Stimulated activated CD4-positive, alpha-beta T cell treated with anti-CD3 and anti-CD28 coated beads, Interleukin-2, amount 100 ng/mL, for 48 hours (primary cell): Measurements from ENCODE around the gene DNAH6.

Experiments used
- DNase-seq, 2 donors: peaks; one replicate each; pipeline ENCODE4 v3.0.0-alpha.2; 2020

The DNAH6 gene

GRCh38 chr2:84808279-84808678 lies 292.0 kb downstream of the DNAH6 start:
- DNase-seq: no peak

DNA sequence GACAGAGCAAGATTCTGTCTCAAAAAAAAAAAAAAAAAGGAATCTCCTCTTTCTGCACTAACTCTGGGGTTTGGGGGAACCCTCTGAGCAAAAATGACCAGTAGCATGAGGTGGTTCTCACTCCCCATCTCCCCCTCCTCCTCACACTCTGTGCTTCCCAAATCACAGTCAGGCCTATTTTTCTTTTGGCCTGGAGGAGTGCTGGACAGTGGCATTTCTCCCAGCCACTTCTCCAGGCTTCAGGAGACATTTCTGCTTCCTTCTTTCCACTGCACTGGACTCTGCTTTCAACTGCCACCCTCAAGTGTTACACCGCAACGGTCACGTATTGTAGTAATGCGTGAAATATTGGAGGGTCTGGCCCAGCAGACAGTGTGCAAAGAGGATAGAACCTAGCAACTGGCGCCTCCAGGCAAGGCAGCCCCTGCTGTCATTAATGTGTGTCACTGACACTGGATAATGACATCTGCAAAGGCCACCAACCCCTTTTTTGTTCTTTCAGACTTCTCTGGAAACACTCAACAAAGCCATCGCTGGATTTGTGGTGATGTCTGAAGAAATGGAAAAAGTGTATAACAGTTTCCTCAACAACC lies 295.6 kb downstream of the DNAH6 start:
- no peak for DNase-seq

GRCh38 chr2:84815146-84815545 lies 298.8 kb downstream of the DNAH6 start:
- DNase-seq: no peak

- no peak for DNase-seq
These were observed 300.2 kb downstream of the DNAH6 start for GRCh38 chr2:84816426-84817026.

DNA sequence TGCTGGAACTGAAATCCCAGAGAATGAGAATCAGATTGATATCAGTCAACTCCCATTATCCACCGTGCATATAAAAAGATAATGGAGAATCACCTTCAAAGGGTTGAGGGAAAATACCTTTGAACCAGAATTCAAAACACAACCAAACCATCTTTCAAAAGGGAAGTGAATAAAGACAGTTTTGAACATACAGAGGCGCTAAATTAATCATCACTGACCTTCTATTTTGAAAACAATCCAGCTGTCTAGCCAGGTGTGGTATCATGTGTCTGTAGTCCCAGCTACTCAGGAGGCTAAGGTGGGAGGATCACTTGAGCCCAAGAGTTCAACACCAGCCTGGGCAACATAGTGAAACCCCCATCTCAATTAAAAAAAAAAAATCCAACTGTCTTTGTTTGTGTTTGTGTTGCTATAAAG lies 300.9 kb downstream of the DNAH6 start:
- no peak for DNase-seq

DNA sequence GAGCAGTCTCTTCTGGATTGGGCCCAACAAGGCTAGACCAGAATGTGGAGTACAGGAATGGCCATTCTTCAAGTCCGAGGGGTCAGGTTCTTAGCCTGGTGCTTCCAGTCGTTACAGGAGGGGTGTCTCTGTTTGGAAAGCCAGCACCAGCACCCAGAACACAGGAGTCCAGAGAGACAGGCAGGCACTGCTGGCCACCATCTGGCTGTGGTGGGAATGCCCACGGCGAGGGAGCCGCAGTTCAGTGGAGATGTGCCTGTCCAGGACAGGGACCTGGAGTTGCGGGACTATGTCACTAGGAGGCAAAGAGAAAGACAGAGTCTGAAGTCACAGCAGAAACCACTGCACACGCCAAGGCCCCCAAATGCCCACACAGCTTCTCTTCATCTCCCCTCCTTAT lies 305.5 kb downstream of the DNAH6 start:
- DNase-seq: no peak

DNA sequence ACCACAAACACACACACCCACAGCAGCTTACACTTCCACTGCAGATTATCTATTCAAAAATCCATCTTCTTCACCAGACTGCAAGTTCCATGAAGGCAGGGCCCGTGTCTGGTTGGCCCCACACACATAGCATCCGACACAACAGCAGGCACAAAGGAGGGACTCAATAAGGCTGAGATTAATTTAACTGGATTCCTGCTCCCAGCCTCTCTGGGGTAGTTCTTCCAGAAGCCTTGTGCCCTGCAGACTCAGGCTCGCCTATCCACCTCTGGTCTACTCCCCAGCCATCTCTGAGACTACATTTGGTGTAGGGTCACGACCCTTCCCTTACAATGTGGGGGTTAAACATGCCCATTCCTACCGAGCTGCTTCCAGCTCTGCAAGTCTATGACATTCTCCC lies 306.9 kb downstream of the DNAH6 start:
- no peak for DNase-seq

DNA sequence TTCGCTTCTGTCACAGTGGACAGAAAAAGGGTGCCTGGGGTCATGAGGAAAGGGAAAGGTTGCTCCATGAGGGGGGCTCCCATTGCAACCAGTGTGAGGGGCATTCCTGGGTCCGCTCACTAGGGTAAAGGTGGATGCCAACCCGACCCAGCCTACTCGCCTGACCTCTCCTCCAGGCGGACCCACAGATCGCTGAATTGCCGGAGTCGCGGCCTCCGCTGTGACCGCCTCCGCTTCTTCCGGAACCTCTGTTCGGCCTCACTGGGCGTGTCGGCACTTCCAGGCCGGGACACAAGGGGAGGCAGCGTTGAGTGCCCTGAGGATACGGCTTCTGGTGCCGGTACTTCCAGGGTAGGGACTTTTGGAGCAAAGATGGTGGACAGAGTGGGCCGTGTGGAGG lies 307.5 kb downstream of the DNAH6 start:
- DNase-seq: no peak

DNA sequence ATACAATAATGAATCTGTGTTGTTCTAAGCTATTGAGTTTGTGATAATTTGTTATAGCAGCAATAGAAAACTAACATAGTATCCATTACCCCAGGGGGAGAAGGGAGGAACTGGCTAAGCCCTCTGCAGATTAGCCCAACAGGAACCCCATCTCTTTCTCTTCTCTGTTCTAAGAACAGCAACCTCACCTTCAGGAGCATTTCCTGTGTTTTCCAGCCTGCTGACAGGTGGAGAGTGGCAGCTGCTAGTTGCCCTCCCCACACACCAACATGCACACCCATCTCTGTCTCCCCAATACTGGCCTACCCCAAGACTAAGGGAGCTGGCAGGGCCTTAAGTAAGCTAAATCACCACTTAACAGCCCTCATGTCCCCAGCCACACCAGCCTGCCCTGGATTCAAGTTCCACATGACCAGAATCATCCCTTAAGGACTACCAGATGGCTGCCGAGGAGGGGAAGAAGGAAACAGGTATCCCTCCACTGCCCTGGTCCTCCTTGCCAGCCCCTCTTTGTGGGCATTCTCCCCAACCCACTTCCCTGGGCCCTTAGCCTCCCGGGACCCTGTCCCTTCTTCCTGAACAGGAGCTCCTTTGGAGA lies 311.8 kb downstream of the DNAH6 start:
- DNase-seq: no peak

- DNase-seq: no peak
These were observed 313.4 kb downstream of the DNAH6 start for GRCh38 chr2:84829693-84830092.

DNA sequence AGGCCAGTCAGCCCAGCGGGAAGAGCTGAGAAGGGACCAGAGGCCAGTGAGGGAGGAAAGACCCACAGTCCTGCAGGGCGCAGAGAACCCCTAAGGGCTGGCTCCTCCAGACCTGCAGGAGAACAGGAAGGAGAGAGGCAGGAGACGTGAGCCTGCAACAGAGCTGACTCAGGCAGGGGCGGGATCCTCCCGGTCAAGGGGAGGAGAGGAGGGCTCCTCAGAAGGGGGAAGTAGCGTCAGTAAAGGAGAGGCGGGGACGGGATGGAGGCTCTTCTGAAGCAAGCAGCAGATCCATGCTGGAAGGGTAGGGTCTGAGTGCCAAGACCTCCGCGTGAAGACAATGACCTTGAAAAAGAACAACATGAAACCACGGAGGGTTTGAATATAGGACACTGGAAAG lies 313.8 kb downstream of the DNAH6 start:
- DNase-seq: no peak

GRCh38 chr2:84830758-84831500 lies 314.6 kb downstream of the DNAH6 start:
- DNase-seq: no peak

DNA sequence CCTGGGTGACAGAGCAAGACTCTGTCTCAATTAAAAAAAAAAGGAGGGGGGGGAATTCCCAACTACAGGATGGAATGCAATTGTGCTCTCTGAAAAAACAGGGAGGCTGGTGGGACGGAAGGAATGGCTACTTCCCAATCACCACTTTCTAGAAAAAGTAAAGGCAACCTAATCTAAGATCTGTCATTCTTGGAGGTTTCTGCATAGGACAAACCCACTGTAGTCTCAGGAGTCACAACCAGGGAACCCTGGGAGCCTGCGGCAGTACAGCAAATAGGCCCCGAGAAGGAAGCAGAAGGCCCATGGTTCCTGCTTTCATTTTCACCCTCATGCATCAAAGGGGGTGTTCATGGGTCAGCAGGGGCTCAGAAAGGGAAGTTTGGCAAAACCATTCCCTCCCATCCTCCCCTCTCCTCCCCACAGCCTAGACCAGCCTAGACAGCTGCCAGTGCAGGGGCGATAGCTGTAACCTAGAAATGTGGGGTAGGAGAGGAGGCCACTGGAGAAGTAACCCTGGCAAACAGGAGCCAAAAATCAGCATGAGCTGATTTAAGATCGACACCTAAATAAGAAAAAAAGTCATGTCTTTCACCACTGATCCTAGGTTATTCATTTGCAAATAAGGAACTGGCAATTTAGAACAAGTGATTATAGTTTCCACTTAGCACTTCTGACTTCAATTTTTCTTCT lies 316.6 kb downstream of the DNAH6 start:
- no peak for DNase-seq

GRCh38 chr2:84833481-84834150 lies 317.3 kb downstream of the DNAH6 start:
- no peak for DNase-seq

DNA sequence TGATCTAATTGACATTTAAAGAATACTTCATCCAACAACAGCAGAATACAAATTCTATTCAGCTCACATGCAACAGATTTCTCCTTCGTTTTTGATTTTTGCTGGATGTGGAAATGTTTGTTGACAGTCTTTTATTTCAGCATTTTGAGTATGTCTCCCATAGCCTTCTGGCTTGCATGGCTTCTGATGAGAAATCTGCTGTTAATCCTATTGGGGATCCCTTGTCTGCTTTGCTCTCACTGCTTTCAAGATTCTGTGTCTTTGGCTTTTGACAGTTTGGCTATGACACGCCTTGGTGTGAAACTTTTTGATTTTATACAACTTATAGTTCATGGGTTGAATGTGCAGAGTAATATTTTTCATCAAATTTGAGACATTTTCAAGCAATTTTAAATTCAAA lies 319.9 kb downstream of the DNAH6 start:
- DNase-seq: no peak

- no peak for DNase-seq
These were observed 322.3 kb downstream of the DNAH6 start for GRCh38 chr2:84838434-84839145.

GRCh38 chr2:84839851-84840250 lies 323.6 kb downstream of the DNAH6 start:
- no peak for DNase-seq

DNA sequence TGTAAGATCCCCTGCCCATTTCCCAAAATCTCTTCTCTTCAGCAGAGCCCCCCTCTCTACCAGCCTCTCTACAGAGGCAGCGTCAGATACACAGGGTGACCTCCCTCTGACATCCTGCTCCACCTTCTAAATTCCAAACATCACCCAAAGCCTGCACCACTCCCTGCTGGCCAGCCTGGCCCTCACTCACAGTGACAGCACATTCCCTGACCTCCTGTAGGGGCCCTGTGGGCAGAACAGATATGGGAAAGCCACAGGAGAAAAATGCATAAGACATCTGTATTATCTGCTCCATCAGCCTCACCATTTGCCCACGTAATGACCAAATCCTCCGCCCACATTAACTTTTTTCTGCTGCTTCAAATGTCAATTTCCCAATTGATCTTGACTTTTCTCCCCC lies 324.0 kb downstream of the DNAH6 start:
- DNase-seq: no peak

- no peak for DNase-seq
These were observed 325.3 kb downstream of the DNAH6 start for GRCh38 chr2:84841577-84841976.

GRCh38 chr2:84844141-84844540 lies 327.8 kb downstream of the DNAH6 start:
- DNase-seq: no peak

GRCh38 chr2:84846041-84846663 lies 329.9 kb downstream of the DNAH6 start:
- DNase-seq: no peak

GRCh38 chr2:84846741-84847142 lies 330.4 kb downstream of the DNAH6 start:
- no peak for DNase-seq
